SH-SY5Y (cell line): ENCODE results near the gene SYNE2.

ENCODE experiments used
- GATA2 ChIP-seq: IDR thresholded peaks from 2 replicates; pipeline ENCODE4 v1.6.1; 2011; ENCODE audit warnings: mild to moderate bottlenecking, low read depth, low read length
- GATA3 ChIP-seq: IDR thresholded peaks from 2 replicates; pipeline ENCODE4 v1.6.1; 2011; ENCODE audit warnings: low read depth, mild to moderate bottlenecking, low read length, moderate library complexity

DNA sequence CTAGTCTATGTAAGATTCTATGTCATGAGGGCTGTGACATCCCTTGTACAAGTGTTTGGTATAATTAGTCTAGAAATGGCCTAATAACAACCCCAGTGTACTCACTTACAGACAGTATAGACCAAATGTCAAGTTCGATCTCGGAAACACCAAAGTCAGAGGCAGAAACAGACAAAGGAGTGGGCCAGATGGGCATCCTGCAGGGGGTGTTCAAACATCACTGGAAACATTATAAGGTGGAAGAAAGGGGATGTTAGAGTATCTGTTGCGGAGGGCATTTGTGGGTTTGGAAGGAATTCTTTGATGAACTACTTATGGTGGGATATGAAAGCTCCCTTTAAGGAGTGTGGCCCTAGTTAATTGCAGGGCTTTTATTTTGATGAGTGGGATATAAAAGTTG, 306.8 kb downstream of the SYNE2 start:
- TF ChIP-seq GATA3: no peak
- no peak for TF ChIP-seq GATA2
